HG03064 (cell line): Measurements from ENCODE around the gene CDK1.
"Not testable (repeated sequence)": the region's sequence is repeated elsewhere in the genome, so short reads cannot be mapped to it uniquely, and the experiment has no call there.

Source experiments
- ATAC-seq: cut with Tn5 transposase; IDR thresholded peaks from one replicate; pipeline ENCODE4 v1.9.1; 2021; ENCODE audit warnings: low read depth; ENCODE audit not compliant: unreplicated experiment

CDK1 gene

GRCh38 chr10:60809157-60809556 lies 30.9 kb downstream of the CDK1 start:
- ATAC-seq = no peak

GRCh38 chr10:60810437-60811182 lies 32.3 kb downstream of the CDK1 start:
- no peak for ATAC-seq

GRCh38 chr10:60816628-60817397 lies 38.5 kb downstream of the CDK1 start:
- ATAC-seq = no peak

- no peak for ATAC-seq
Observed at GRCh38 chr10:60817398-60817805, 39.1 kb downstream of the CDK1 start.

- ATAC-seq = no peak
Observed at GRCh38 chr10:60818134-60818770, 40.0 kb downstream of the CDK1 start.

- no peak for ATAC-seq
Observed at GRCh38 chr10:60819271-60819670, 41.0 kb downstream of the CDK1 start.

- no peak for ATAC-seq
Observed at GRCh38 chr10:60820093-60820754, 41.9 kb downstream of the CDK1 start.

GRCh38 chr10:60821656-60822055 lies 43.4 kb downstream of the CDK1 start:
- ATAC-seq = no peak

GRCh38 chr10:60822809-60823208 lies 44.5 kb downstream of the CDK1 start:
- ATAC-seq = no peak

- no peak for ATAC-seq
Observed at GRCh38 chr10:60823324-60823723, 45.0 kb downstream of the CDK1 start.

- ATAC-seq = no peak
Observed at GRCh38 chr10:60825520-60825919, 47.2 kb downstream of the CDK1 start.

- ATAC-seq = no peak
Observed at GRCh38 chr10:60827791-60828488, 49.7 kb downstream of the CDK1 start.

- no peak for ATAC-seq
Observed at GRCh38 chr10:60828489-60828852, 50.2 kb downstream of the CDK1 start.

- ATAC-seq = not testable (repeated sequence)
Observed at GRCh38 chr10:60832136-60832535, 53.9 kb downstream of the CDK1 start.

- no peak for ATAC-seq
Observed at GRCh38 chr10:60834401-60834800, 56.1 kb downstream of the CDK1 start.

GRCh38 chr10:60835049-60835448 lies 56.8 kb downstream of the CDK1 start:
- ATAC-seq = no peak

GRCh38 chr10:60841227-60841626 lies 62.9 kb downstream of the CDK1 start:
- not testable (repeated sequence) for ATAC-seq

- no peak for ATAC-seq
Observed at GRCh38 chr10:60842694-60843093, 64.4 kb downstream of the CDK1 start.
